Keratinocyte (primary cell): Measurements from ENCODE around the gene FBXL22. TPM values are rescaled to one million over a fixed set of nuclear protein-coding genes. Genes with fewer than 3 reads are reported as not detected.

Source experiments
- DNase-seq: peaks from one replicate; pipeline ENCODE4 v3.0.0-alpha.2; 2011; ENCODE audit warnings: low read depth, missing footprints, low spot score
- FAIRE-seq: peaks from 2 replicates; lab custom pipeline; 2011; peaks lifted over from hg19 to GRCh38; lab: Jason Lieb, UNC
- H2AFZ ChIP-seq: 2 replicates; pipeline ENCODE4 v1.6.0; 2012; ENCODE audit warnings: low read length, control low read depth, inconsistent platforms; ENCODE audit not compliant: control insufficient read depth
- H3K27ac ChIP-seq: 2 replicates; pipeline ENCODE4 v1.5.1; 2011; ENCODE audit warnings: low read length; ENCODE audit not compliant: control insufficient read depth, insufficient read depth
- H3K27me3 ChIP-seq: 3 replicates; pipeline ENCODE4 v1.6.0; 2011; ENCODE audit warnings: low read length; ENCODE audit not compliant: control insufficient read depth, insufficient read depth; ENCODE audit errors: extremely low read depth
- H3K36me3 ChIP-seq, 2 experiments: 2 replicates in 1 of 2; 3 replicates in 1 of 2; pipeline ENCODE4 v1.5.1; 2011; ENCODE audit warnings: low read length in 2 of 2, mild to moderate bottlenecking in 1 of 2; ENCODE audit not compliant: control insufficient read depth in 2 of 2, insufficient read depth in 2 of 2; ENCODE audit errors: extremely low read depth in 1 of 2
- H3K4me1 ChIP-seq: 3 replicates; pipeline ENCODE4 v1.5.1; 2011; ENCODE audit warnings: low read length; ENCODE audit not compliant: control insufficient read depth, insufficient read depth; ENCODE audit errors: extremely low read depth
- H3K4me2 ChIP-seq: 3 replicates; pipeline ENCODE4 v1.6.0; 2011; ENCODE audit warnings: low read depth, low read length; ENCODE audit not compliant: control insufficient read depth, insufficient read depth; ENCODE audit errors: extremely low read depth
- H3K4me3 ChIP-seq, 3 experiments: fragments of 200-600 bp in 1 of 3; sonication (generic) in 1 of 3; 2 replicates in 2 of 3; 3 replicates in 1 of 3; pipeline ENCODE4 v1.5.1; 2011 to 2016; ENCODE audit warnings: low read length in 3 of 3, mild to moderate bottlenecking in 3 of 3, control low read depth in 2 of 3, inconsistent platforms in 1 of 3, low read depth in 1 of 3, mixed read lengths in 1 of 3, mixed run types in 1 of 3, moderate library complexity in 1 of 3; ENCODE audit not compliant: control insufficient read depth in 2 of 3, insufficient read depth in 2 of 3; ENCODE audit errors: extremely low read depth in 1 of 3
- H3K79me2 ChIP-seq: 2 replicates; pipeline ENCODE4 v1.6.0; 2012; ENCODE audit warnings: low read length; ENCODE audit not compliant: control insufficient read depth, insufficient read depth
- H3K9ac ChIP-seq: 3 replicates; pipeline ENCODE4 v1.6.0; 2011; ENCODE audit warnings: low read length; ENCODE audit not compliant: control insufficient read depth, insufficient read depth; ENCODE audit errors: extremely low read depth
- H3K9me1 ChIP-seq: 3 replicates; pipeline ENCODE4 v1.6.0; 2011; ENCODE audit warnings: low read length; ENCODE audit not compliant: control insufficient read depth, insufficient read depth; ENCODE audit errors: extremely low read depth
- H3K9me3 ChIP-seq: 2 replicates; pipeline ENCODE4 v1.5.1; 2012; ENCODE audit warnings: low read depth, low read length; ENCODE audit not compliant: control insufficient read depth
- H4K20me1 ChIP-seq: 3 replicates; pipeline ENCODE4 v1.6.0; 2011; ENCODE audit warnings: low read length; ENCODE audit not compliant: control insufficient read depth, insufficient read depth; ENCODE audit errors: extremely low read depth
- CTCF ChIP-seq, 3 experiments: IDR thresholded peaks in 1 of 3; conservative IDR thresholded peaks in 1 of 3; optimal IDR thresholded peaks in 1 of 3; 2 replicates in 2 of 3; 3 replicates in 1 of 3; pipeline versions ENCODE3 to v1.5.1; 2011; ENCODE audit warnings: low read length in 3 of 3, mild to moderate bottlenecking in 3 of 3, moderate library complexity in 2 of 3, control low read depth in 1 of 3, inconsistent platforms in 1 of 3; ENCODE audit not compliant: insufficient read depth in 2 of 3; ENCODE audit errors: extremely low read depth in 1 of 3
- EZH2 ChIP-seq: IDR thresholded peaks from one replicate; pipeline ENCODE4 v1.6.1; 2012; ENCODE audit warnings: inconsistent platforms, mild to moderate bottlenecking, low read length, moderate library complexity
- dilution Hi-C: fragments of 300-500 bp; cut with MboI; formaldehyde crosslinking; loops from one replicate; pipeline ENCODE4 v1.7.0; 2020; ENCODE audit warnings: low sequenced_read_pairs; ENCODE audit not compliant: extremely low pct_ligation_motif_present
- polyA plus RNA-seq, 5 experiments: library from polyadenylated mRNA; depleted of rRNA in 3 of 5; stranded (reverse) in 3 of 5; stranded (forward) in 1 of 5; unstranded in 1 of 5; fragments of >200 nt; gene quantifications; 1 replicate in 1 of 5; 2 replicates in 3 of 5; 3 replicates in 1 of 5; pipeline versions ENCODE4 v1.2.1 to v1.2.3, GENCODE V29; 2011 to 2012; ENCODE audit warnings: missing spikeins in 2 of 5, low read depth in 1 of 5, low replicate concordance in 1 of 5

FBXL22 gene
- polyA plus RNA-seq, 1 donor (not counting 4 experiments of a cell fraction or from before 2014, with no cell fraction given), result 0.04 TPM

DNA sequence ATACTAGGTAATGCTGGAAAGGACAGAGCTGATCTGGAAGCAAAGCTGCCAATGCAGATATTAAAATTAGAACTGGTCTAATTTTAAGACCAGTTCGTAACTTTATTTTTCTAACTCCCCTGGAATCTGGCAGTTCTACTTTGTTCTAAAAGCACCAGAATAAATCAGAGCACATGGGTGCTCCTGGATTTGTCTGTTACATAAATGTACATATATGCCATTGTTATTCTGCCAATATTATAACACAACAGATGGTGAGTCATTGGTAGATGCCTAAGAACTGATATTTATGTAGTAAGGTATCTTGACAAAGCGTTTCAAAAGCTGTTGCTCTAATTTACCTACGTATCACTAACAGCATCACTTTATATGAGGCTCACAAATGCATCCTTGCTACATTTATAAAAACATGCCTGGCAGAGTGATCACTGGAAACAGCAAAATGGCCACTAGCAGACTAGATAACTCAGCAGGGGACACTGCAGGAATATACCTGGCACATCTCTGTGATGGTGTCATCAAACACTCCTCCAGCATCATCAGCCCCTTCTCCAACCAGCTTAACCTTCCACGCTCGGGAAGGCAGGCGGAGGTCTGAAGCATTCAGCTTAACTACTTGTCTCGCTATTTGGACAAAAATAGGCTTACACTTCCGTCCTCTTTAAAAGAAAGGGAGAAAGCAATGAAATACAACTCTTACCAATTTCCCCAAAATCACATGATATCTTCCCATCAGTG is 26.2 kb downstream of the FBXL22 start:
- H3K9ac ChIP-seq, result no peak overlapping the region
- no peak overlapping the region for H3K4me2 ChIP-seq
- H2AFZ ChIP-seq, result no peak overlapping the region
- DNase-seq (no peak), FAIRE-seq (no peak)
- no peak overlapping the region for H3K27ac ChIP-seq
- TF ChIP-seq EZH2 (no peak), CTCF (optimal IDR thresholded peaks at IDR 0.05 in 1 of 3, IDR thresholded peaks at IDR 0.05 in 1 of 3, conservative IDR thresholded peaks at IDR 0.05 in 1 of 3; ENCODE audit: extremely low read depth in 1 of 3, insufficient read depth in 2 of 3, low read length in 3 of 3) (no peak)
- no peaks in the 10 kb centered on the region for H3K9me1 ChIP-seq
- H3K79me2 ChIP-seq, result no peaks in the 10 kb centered on the region
- no peaks in the 10 kb centered on the region for H4K20me1 ChIP-seq
- no peaks in the 10 kb centered on the region for H3K9me3 ChIP-seq
- dilution Hi-C loops, result no loop called here
- no peaks in the 10 kb centered on the region for H3K4me1 ChIP-seq
- no peaks in the 10 kb centered on the region for H3K27me3 ChIP-seq
- H3K36me3 ChIP-seq, result peaks cover 6 to 16% of the 10 kb centered on the region in 2 experiments
- no peak overlapping the region for H3K4me3 ChIP-seq

DNA sequence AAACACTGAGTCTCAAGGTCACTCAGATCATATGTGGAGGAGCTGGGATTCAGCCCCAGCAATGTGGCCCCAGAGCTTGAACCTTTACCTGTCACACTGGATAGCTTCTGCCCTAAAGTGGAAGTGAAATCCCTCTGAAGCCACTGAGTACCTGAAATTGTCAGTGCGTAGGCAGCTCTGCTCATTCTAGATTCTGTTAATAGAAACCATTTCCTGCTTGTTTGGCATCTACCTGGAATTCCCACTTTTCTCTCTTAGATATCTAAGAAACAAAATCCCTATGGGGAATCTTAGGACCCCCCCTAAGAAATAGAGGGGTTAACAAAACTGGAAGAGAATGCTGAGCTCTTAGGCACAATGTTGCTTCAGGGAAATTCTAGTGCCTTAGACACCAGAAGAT is 29.8 kb downstream of the FBXL22 start:
- H3K79me2 ChIP-seq, result no peaks in the 10 kb centered on the region
- no peaks in the 10 kb centered on the region for H3K9me1 ChIP-seq
- H3K4me1 ChIP-seq, result no peaks in the 10 kb centered on the region
- H3K27ac ChIP-seq, result no peak overlapping the region
- DNase-seq (no peak), FAIRE-seq (no peak)
- no peak overlapping the region for H3K4me3 ChIP-seq
- H3K9me3 ChIP-seq, result no peaks in the 10 kb centered on the region
- H3K4me2 ChIP-seq, result no peak overlapping the region
- H4K20me1 ChIP-seq, result no peaks in the 10 kb centered on the region
- TF ChIP-seq CTCF (optimal IDR thresholded peaks at IDR 0.05 in 1 of 3, IDR thresholded peaks at IDR 0.05 in 1 of 3, conservative IDR thresholded peaks at IDR 0.05 in 1 of 3; ENCODE audit: extremely low read depth in 1 of 3, insufficient read depth in 2 of 3, low read length in 3 of 3) (no peak), EZH2 (no peak)
- H3K36me3 ChIP-seq, result peaks cover 15 to 17% of the 10 kb centered on the region in 2 experiments
- H3K27me3 ChIP-seq, result no peaks in the 10 kb centered on the region
- H3K9ac ChIP-seq, result no peak overlapping the region
- dilution Hi-C loops, result no loop called here
- H2AFZ ChIP-seq, result no peak overlapping the region
